HL-60 (cell line): ENCODE results near the gene P2RY6.
A peak's percentile ranks its signal among the peaks of the same experiment; 100 is the strongest.

Source experiments
- DNase-seq, 2 experiments: peaks; one replicate each; pipeline ENCODE4 v3.0.0-alpha.2; 2010 to 2020; ENCODE audit warnings: low read depth in 1 of 2, low spot score in 1 of 2
- H3K27ac ChIP-seq: fragments of 250-450 bp; sonication (Bioruptor Pico); replicated peaks from 2 replicates; pipeline ENCODE4 v1.5.1; 2020; ENCODE audit warnings: mild to moderate bottlenecking, moderate library complexity
- H3K27me3 ChIP-seq: fragments of 250-450 bp; sonication (Bioruptor Pico); 2 replicates; pipeline ENCODE4 v1.5.1; 2021; ENCODE audit warnings: mild to moderate bottlenecking, moderate library complexity; ENCODE audit not compliant: insufficient read depth, poor library complexity, severe bottlenecking
- H3K4me3 ChIP-seq: replicated peaks from 2 replicates; pipeline ENCODE4 v1.5.1; 2011; ENCODE audit warnings: mild to moderate bottlenecking, control low read depth, low read length; ENCODE audit not compliant: insufficient read depth
- GABPA ChIP-seq: IDR thresholded peaks from 2 replicates; pipeline ENCODE4 v1.6.1; 2012; ENCODE audit warnings: low read depth
- POLR2AphosphoS5 ChIP-seq: IDR thresholded peaks from 2 replicates; pipeline ENCODE4 v1.6.1; 2012; ENCODE audit warnings: low read depth
- REST ChIP-seq: IDR thresholded peaks from 2 replicates; pipeline ENCODE4 v1.6.1; 2012; ENCODE audit warnings: low read depth; ENCODE audit not compliant: insufficient replicate concordance
- SPI1 ChIP-seq: IDR thresholded peaks from 2 replicates; pipeline ENCODE4 v1.6.1; 2012; ENCODE audit warnings: low read depth, mild to moderate bottlenecking, borderline replicate concordance
- TF ChIP-seq, protein P1 (sequence below): IDR thresholded peaks from one replicate; pipeline ENCODE4 v1.5.1; 2011; ENCODE audit warnings: low read length, control low read depth, inconsistent platforms; ENCODE audit not compliant: insufficient read depth

P2RY6 gene

GRCh38 chr11:73225851-73226250 is 46.3 kb upstream of the P2RY6 start:
- TF ChIP-seq, protein P1, sequence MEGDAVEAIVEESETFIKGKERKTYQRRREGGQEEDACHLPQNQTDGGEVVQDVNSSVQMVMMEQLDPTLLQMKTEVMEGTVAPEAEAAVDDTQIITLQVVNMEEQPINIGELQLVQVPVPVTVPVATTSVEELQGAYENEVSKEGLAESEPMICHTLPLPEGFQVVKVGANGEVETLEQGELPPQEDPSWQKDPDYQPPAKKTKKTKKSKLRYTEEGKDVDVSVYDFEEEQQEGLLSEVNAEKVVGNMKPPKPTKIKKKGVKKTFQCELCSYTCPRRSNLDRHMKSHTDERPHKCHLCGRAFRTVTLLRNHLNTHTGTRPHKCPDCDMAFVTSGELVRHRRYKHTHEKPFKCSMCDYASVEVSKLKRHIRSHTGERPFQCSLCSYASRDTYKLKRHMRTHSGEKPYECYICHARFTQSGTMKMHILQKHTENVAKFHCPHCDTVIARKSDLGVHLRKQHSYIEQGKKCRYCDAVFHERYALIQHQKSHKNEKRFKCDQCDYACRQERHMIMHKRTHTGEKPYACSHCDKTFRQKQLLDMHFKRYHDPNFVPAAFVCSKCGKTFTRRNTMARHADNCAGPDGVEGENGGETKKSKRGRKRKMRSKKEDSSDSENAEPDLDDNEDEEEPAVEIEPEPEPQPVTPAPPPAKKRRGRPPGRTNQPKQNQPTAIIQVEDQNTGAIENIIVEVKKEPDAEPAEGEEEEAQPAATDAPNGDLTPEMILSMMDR: no peak
- peak; percentile 22 for TF ChIP-seq POLR2AphosphoS5
- H3K27me3 ChIP-seq: no peaks in the 10 kb centered on the region
- no peak for DNase-seq
- no peak overlapping the region for H3K27ac ChIP-seq
- no peak overlapping the region for H3K4me3 ChIP-seq

DNA sequence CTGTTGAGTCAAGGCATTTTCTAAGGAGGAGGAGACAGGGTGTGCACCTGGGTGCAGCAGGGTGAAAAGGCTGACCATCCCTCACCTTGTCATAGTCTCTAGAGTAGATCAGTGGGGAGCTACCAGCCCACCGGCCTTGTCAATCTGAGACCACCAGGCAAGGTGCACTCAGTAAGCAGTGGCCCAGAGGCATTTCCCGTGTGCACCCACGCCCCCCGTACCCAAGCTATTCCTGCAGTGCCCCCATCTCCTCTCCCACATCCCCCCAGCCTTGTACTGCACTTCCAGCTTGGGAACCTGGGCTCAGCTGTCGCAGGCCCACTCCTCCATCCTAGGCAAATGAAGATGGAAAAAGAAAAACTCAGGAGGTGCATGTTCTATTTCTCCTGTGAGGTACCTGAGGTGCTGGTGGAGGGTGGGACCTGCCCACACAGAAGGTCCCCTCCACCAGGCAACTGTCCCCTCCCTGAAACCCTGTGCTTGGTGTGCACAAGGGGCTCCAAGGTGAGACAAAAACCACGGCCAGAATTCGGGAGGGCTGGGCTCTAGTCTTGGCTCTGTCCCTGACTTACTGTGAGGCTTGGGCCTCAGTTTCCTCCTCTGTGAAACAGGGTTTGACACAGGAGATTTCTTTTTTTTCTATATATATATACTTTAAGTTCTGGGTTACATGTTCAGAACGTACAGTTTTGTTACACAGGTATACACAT is 45.7 kb upstream of the P2RY6 start:
- DNase-seq: no peak
- H3K4me3 ChIP-seq: no peak overlapping the region
- no peak for TF ChIP-seq REST
- TF ChIP-seq GABPA: no peak
- TF ChIP-seq POLR2AphosphoS5: no peak; the same call in 1 of the 2 replicates
- no peak for TF ChIP-seq SPI1
- TF ChIP-seq, protein P1: no peak
- H3K27ac ChIP-seq: no peak overlapping the region
- H3K27me3 ChIP-seq: no peaks in the 10 kb centered on the region

GRCh38 chr11:73227571-73228211 is 44.4 kb upstream of the P2RY6 start:
- TF ChIP-seq POLR2AphosphoS5 (peak; percentile 60), GABPA (no peak), REST (no peak)
- TF ChIP-seq, protein P1: no peak
- H3K4me3 ChIP-seq: no peak overlapping the region
- no peaks in the 10 kb centered on the region for H3K27me3 ChIP-seq
- no peak for DNase-seq
- H3K27ac ChIP-seq: no peak overlapping the region
